Renal pelvis (tissue), 4 donors: Measurements from ENCODE around the gene EDRF1. TPM values are rescaled to one million over a fixed set of nuclear protein-coding genes. Genes with fewer than 3 reads are reported as not detected.
"Not testable (repeated sequence)": the region's sequence is repeated elsewhere in the genome, so short reads cannot be mapped to it uniquely, and the experiment has no call there.

Experiments
- DNase-seq: peaks from one replicate; pipeline ENCODE4 v3.0.0-alpha.2; 2013
- polyA plus RNA-seq, 3 donors: library from polyadenylated mRNA; unstranded; fragments of 120-200 nt; gene quantifications; one replicate each; pipeline ENCODE4 v1.2.1, GENCODE V29; 2013; ENCODE audit not compliant: insufficient read length in 3 of 3

EDRF1 gene
- polyA plus RNA-seq, 3 donors = 31.5 to 45.8 (median 45.0) TPM

DNA sequence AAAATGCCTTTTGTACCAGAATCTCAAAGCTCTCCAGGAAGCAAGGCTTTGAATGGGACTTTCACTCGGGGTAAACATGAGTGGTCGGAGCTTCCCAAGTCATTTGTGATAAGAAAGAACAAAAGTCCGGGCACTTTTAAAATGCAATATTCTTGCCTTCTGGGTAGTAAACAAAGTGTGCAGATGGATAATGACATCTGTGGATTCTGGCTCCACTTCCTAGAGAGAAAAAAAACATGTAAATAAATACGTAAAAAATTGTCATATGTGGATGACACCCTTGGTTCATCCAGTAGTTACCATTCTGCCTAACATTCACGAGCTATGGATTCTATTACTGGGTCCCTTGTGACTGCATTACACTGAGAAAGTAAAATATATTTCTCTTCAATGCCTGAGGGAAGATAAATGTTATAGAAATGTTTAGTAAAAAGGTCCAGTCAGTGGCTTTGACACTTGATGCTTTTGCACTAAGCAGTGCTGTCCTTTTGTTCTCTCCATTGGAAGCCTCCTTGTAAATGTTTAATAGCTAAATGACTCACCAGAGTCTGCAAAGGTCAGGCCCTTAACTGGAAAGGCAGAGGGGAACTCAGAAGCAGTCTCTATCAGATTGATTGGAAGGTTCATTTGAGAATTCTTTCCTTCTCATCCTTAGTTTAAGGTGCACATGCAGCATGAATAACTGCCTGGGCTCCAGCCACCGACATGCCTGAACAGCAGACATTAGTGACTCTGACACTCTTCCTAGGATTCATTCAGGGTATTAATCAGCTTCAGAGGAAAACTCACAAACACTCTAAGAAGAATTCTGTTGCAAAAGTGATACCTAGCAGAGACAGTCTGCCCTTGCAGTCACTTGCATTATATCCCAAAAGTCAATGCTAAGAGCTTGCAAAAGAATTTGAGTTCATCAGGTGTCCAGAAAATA is 11.7 kb upstream of the EDRF1 start:
- no peak for DNase-seq

DNA sequence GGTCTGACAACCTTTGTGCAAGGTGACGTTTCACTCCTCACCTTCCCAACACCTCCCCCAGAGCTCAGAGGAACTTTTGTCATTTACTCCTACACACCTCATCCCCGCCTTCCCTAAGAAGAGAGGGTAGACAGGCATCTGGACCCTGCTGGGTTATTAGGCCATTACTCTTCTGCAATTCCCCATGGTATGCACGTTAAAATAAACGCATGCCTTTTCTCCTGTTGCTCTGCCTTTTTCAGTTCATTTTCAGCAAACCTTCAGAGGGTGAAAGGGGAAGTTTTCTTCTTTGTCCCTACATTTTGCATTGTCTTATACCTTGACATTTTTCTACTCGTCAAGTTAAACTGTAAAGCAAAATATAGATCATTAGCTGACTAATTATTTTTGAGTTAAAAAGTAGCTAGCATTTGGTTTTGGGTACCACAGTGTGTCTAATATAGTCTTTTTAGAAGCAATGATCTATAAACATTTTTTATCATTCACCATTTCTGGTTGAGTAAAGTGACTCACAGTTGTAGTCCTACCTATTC is 10.5 kb upstream of the EDRF1 start:
- no peak for DNase-seq

DNA sequence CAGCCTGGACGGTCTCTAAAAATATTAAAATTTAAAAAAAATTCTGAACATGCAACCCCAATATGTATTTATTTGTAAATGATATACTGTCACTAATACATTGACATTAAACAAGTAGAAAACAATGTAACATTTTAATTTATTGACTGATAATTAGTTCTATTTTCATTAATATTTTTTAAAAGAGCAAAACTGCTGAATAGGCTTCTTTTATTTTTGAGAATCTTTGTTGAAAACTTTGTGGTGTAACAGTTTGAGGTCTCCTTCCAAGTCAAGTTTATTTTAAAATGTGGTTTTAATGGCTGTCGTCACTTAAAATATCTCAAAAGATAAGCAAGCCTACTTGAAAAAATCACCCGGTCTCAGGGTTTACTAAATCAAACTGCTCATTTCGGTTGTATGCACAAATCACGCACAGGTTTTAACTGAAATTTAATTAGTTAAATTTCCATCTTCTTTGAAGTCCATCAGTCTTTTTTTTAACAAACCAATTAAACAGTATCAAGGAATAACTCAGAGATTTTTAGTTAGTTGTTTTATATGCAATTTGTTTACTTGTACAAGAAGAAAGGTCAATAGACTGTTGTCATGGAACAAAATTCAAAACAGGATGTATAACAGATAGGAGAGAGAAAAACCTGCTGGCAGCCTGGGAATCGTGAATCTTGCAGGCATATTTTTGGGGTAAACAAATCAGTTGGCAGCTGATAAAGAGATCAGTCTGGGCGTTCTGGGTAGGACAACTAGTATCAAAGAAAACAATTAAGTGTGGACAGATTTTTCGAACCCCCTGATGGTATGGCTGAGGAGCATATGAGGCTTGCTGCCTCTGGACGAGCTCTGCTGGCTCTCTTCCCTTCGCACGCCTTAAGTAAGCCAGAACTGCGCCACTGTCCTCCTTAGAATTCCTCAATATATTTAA is 9.7 kb upstream of the EDRF1 start:
- DNase-seq = no peak

DNA sequence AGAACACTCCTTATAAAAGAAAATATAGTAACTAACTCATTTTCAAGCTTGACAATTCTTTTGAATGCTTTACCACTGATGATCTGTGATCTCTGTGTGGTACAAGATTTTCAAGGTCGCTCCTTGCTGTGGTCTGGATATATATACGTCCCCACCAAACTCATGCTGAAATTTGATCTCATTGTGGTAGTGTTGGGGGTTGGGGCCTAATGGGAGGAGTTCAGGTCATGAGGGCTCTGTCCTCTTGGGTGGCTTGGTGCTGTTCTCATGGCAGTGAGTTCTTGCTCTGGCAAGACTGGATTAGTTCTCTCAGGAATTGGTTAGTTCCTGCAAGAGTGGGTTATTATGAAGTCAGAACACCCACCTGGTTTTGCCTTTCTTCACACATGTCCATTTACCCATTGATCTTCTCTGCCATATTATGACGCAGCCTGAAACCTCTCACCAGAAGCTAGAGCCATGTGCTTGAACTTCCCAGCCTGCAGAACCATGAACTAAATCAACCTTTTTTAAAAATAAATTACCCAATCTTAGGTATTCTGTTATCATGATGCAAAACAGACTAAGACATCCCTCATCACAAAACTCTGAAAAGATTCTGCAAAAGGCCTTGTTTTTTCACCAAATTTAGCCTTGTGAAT is 8.3 kb upstream of the EDRF1 start:
- no peak for DNase-seq

DNA sequence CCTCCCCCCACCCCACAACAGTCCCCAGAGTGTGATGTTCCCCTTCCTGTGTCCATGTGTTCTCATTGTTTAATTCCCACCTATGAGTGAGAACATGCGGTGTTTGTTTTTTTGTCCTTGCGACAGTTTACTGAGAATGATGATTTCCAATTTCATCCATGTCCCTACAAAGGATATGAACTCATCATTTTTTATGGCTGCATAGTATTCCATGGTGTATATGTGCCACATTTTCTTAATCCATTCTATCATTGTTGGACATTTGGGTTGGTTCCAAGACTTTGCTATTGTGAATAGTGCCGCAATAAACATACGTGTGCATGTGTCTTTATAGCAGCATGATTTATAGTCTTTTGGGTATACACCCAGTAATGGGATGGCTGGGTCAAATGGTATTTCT is 4.8 kb upstream of the EDRF1 start:
- not testable (repeated sequence) for DNase-seq

DNA sequence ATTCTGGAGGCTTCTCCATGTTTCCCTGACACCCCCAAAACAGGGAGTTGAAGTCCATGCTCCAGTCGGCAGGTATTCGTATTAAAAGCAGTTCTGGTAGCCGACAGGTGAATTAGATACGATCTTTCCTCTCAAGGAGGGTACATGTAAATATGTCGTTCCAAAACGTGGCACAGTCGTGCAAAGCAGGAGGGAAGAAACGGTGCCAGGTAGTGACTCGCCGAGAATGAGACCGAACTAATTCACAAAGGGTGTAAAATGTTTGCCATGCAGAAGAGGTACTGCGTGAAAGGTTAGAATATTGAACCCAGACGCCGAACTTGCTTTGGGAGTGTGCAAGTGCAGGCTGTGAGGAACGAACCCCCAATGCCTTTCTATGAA is 483 bp downstream of the EDRF1 start:
- no peak for DNase-seq

DNA sequence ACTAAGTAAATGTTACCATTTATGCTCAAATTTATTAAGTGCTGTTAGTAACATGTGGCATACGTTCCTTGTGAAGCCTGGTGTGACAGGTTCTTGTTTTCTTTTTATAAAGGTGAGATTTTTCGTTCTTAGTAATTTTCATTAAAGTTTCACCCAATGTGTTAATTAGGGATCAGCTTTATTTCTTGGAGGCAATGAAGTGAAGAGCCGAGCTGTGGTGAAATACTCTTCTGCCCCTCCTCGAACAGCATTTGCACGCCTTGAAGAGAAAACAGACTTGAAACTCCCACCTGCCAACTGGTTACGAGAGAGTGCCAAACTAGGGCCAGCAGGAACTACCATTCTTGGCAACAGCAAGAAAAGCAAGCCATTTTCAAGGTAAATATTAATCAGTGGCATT is 1.5 kb downstream of the EDRF1 start:
- no peak for DNase-seq

DNA sequence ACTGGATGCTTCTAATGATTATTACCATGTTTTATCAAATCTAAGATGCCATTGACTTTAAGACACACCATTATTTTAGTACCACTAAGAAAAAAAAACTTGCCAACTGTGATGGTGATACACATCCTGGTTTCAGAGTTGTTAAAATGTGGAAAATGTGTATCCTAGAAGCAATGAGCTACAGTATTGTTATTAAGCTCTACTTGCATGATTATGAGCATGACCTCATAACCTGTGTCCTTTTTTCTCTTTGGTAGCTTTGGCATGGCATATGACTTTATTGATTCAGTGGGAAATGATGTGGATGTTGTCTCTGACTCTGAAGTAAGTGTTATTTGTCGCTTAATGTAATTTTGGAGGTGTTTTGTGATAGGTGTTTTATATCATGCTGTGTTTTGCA is 3.3 kb downstream of the EDRF1 start:
- no peak for DNase-seq

DNA sequence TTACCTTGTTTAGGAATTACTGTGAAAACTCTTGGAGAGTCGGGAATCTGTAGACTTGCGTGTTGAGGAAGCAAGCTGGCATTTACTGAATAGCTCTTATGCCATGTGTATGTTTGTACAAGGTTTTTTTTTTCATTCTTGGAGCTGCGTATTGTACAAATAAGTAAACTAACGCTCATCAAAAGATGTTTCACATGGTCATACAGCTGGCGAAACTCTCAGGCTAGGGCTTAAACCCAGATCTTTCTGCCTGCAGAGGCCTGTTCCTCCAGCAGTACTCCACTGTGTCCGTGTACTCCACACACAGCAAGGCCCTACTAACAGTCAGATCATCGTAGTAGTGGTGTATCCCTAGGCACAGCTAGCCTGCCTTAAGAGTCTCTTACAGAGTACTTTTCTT is 7.4 kb downstream of the EDRF1 start:
- DNase-seq = no peak

DNA sequence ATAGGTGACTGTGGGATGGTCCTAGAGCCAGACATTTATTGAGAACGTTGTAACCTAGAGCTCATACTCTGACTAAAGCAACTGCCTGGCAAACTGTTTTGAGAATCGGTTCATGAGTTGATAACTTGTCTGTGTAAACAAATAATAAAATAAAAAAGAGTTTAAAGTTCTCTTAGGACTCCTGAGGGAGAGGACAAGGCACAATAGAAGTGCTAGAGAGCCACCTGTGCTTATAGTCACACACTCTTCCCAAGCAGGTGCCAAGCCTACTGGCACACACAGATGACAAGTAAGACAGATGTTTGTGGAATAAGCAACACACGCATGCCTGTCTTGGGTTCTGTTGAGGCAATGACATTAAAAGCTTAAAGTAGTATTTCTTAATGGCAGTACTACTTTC is 7.9 kb downstream of the EDRF1 start:
- no peak for DNase-seq

DNA sequence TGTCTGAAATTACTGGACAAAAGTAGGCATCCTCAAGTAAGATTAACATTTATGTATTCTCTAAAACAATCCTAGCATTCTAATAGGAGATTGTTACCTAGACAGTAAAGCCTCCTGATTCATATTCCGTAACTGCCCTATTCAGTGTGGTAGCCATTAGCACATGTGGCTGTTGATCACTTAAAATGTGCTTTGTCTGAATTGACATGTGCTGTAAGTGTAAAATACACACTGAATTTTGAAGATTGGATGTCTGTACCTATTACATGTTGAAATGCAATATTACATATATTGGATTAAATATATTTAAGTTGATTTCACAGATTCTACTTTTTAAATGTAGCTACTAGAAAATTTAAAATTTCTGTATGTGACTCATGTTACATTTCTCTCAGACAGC is 14.6 kb downstream of the EDRF1 start:
- DNase-seq = no peak

DNA sequence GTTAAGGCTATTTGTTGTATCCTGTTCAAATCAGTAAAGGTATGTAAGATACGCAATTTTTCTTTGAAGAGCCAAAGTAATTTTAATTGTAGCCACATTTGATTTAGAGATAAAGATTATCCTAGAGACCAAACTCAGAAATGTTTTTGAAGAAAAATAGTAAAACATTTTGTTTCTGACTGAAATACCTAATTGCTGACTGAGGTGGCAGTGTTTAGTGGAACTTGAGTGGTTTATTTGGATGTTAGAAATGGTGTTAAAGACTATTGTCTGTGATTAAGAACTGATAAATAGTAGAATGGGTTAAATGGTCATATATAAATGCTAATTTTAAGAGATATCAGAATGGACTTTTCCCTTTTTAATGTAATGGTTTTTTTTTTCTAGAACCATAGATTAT is 15.3 kb downstream of the EDRF1 start:
- no peak for DNase-seq

DNA sequence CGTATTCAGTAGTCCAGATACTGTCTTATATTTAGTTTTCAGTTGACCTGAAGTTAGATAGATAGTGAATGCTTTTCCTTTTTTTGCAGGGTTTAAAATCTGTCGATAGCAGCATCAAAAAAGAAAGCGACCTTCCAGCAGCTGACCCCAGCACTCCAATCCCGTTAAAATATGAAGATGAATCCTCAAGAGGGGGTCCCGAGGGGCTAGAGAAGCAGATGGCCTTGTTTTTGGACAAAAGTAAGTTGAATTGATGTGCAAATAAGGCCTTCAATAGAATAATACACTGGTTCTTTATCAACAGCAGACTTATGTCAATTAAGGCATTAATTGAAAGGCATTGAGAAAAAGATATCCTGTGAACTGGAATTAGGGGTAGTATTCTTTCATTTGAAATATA is 18.7 kb downstream of the EDRF1 start:
- DNase-seq = no peak

DNA sequence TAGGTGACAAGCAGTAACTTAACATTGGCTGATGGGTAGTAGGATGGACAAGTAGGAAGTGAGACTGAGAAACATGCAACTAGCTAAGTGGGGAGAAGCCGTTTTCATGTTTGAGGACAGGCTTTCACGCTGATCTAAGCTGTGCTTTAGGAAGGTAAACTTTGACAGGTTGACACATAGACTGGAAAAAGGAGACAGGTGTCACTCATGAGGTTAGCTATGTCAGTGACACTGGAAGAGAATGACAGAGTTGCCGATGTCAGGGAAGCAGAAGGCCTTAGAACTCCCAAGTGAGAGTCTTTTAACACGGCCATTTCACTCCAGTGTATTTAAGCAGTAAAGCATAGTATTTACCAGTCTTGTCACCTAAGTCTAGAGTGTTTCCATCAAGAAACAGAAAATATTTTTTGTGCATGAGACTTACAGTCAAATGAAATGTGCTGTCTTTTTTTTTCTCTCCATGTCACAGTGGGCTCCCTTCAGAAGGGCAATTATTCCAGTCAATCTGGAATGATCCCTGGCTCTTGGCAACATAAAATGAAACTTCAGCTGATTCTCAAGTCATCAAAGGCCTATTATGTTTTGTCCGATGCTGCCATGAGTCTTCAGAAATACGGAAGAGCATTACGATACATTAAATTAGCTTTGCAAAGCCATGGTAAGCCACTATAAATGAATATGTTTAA is 20.6 kb downstream of the EDRF1 start:
- no peak for DNase-seq

DNA sequence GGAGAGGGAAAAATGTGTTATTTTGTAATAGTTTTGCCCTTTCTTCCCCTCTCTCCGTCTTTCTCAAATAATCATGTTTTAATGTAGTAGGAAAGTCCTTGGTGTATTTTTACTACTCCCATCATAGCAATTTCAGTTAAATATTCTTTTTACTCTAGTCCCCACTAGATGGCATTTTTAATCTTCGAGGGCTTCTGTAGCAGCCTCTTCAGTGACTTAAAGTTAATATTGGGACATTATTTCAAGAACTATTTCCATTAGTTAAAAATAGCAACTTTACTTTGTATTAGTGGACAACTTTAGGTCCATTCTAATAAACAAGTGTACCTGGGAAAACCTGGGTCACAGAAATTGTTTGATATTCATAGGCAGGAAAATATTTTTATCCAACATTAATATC is 23.0 kb downstream of the EDRF1 start:
- no peak for DNase-seq

DNA sequence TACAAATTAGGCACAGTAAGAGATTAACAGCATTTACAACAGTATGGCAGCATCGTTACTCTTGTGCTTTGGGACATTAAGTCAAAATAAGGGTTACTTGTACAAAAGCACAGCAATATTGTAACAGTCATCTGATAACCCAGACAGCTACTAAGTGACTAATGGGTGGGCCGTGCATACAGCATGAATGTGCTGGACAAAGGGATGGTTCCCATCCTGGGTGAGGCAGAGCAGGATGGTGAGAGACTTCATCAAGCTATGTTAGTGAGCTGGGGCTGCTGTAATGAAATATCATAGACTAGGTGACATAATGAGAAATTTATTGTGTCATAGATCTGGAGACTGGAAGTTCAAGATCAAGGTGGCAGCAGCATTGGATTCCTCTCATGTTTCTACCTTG is 25.4 kb downstream of the EDRF1 start:
- no peak for DNase-seq

DNA sequence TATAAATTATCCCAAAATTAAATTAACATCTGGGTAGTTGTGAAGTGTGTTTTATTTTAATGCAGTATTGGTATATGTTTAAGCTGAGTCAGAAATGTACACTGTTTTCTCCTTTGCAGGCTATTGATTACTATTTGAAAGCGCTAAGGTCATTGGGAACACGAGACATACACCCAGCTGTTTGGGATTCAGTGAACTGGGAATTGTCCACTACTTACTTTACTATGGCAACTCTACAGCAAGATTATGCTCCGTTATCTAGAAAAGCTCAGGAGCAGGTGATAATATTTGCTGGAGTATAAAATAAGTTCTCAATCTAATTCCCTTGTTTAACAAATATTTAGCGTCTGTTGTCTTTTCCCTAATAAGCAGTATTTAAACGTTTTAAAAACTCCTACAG is 27.9 kb downstream of the EDRF1 start:
- no peak for DNase-seq

DNA sequence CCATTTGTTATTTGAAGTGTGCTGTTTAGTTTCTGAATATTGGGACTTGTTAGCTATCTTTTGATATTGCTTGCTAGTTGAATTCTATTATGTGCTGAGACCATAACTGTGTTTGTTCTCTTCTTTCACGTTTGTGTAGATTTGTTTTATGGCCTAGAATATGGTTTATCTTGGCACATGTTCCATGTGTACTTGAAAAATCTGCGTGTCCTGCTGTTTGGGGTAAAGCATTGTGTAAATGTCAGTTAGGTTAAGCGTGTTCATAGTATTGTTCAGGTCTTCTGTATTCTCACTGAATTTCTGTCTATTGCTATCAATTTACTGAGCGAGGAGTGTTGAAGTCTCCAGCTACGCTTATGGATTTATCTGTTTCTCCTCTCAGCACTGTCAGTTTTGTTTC is 36.7 kb downstream of the EDRF1 start:
- DNase-seq = no peak

DNA sequence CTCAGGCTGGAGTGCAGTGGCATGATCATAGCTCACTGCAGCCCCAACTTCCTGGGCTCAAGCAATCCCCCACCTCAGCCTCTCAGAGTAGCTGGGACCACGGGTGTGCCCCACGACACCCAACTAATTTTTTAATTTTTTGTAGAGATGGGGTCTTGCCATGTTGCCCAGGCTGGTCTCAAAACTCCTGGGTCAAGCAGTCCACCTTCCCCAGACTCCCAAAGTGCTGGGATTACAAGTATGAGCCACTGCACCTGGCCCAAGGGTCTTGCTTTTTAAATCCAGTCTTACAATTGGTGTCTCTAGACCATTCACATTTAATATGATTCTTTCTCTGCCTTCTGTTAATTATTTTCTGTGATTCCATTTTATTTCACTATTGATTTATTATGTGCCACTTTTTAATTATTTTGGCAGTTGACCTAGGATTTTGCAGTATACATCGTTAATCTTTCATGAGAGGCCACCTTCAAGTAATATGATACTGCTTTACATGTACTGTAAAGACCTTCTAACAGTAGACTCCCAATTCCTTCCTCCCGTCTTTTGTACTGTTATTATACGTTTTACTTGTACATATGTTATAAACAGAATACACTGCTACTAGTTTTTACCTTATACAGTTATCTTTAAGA is 37.5 kb downstream of the EDRF1 start:
- DNase-seq = no peak

DNA sequence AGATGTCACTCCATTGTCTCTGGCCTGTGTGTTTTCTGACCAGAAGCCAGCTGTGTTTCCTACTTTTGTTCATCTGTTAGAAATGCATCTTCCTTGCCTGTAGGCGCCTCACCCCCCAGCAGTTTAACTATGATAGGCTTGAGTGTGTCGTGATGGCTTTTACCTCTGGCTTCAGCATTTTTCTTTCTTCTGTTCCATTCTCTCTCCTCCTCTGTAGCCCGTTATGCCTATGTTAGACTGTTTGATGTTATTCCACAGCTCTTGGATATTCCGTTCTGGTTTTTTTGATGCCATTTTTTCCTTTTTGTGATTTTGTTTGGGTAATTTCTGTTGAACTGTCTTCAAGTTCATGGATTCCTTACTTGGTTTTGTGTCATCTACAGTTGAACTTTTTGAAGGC is 38.2 kb downstream of the EDRF1 start:
- no peak for DNase-seq

DNA sequence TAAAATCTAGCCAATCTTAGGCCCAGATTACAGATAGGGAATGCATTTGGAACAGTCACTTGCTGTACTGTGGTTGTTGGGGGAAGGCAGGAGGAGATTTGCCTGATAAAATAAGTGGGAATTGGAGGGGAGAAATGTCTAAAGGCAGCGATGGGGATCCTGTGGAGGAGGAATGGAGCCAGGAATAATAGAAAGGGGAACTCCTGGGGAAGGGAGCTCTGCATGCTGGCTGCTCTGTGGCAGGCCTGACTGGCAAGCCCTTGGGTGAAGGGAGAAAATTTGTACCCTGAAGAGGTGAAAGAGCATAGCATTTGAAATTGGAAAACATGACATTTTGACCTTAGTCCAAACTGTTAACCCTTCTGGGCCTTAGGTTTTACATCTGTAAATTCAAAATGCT is 42.5 kb downstream of the EDRF1 start:
- no peak for DNase-seq
